Measurements from ENCODE around the gene PSMG3. TPM values are rescaled to one million over a fixed set of nuclear protein-coding genes. Genes with fewer than 3 reads are reported as not detected.

PSMG3 gene
- total and polyA plus RNA-seq, 2 experiments from 2014 or later = 28.3 to 84.8 TPM

DNA sequence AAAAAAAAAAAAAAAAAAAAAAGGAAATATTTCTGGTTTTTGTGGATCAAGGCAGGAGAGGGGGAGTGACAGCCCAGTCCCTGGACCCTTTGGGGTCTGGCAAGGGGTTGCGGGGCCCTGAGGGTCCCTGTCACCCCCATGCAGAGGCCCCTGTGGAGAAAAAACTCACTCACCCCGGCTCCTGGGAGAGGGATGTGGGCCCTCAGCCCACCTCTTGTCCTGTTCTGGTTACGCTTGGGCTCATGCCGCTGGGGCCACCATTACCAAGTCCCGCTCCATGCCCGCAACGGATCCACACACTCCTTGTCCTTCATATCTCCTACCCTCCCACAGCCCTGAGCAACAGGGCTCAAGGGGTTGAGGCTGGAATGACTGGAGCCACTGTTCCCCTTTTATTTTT is 12.8 kb downstream of the PSMG3 start:
- Mint-ChIP-seq H3K4me1 (peaks cover 11% of the 10 kb centered on the region), H3K27ac (no peak overlapping the region), H3K9me3 (no peaks in the 10 kb centered on the region), H3K27me3 (ENCODE audit: insufficient read depth, low read depth, poor library complexity) (peaks cover 6% of the 10 kb centered on the region), H3K4me3 (no peak overlapping the region), H3K36me3 (ENCODE audit: low read depth) (no peaks in the 10 kb centered on the region)
- no peak overlapping the region for H3K4me2 ChIP-seq
- TF ChIP-seq STAT1 (IDR thresholded peaks at IDR 0.05; ENCODE audit: unreplicated experiment) = no peak
- TF ChIP-seq POLR2AphosphoS5 (IDR thresholded peaks at IDR 0.05; ENCODE audit: low read depth) = no peak
- no peak for TF ChIP-seq EZH2phosphoT487 (IDR thresholded peaks at IDR 0.05; ENCODE audit: unreplicated experiment)
- no peak for TF ChIP-seq JUNB (IDR thresholded peaks at IDR 0.05; ENCODE audit: unreplicated experiment)
- H3K36me3 ChIP-seq (ENCODE audit: insufficient read depth) = no peaks in the 10 kb centered on the region
- no peaks in the 10 kb centered on the region for H4K20me1 ChIP-seq (replicated peaks; ENCODE audit: insufficient read depth)
- no peaks in the 10 kb centered on the region for H3K9me2 ChIP-seq (ENCODE audit: insufficient read depth)
- DNase-seq (ENCODE audit: low spot score) = no peak
- no peaks in the 10 kb centered on the region for H3K27me3 ChIP-seq (ENCODE audit: insufficient read depth)
- no peaks in the 10 kb centered on the region for H3F3A ChIP-seq (replicated peaks; ENCODE audit: low read depth)
- no peaks in the 10 kb centered on the region for H3K79me2 ChIP-seq (replicated peaks; ENCODE audit: insufficient read depth)
- ATAC-seq = no peak
- H3K4me1 ChIP-seq (ENCODE audit: insufficient read depth) = peaks cover 9% of the 10 kb centered on the region; the same call in 1 of the 2 replicates
- no peak overlapping the region for H3K27ac ChIP-seq (ENCODE audit: low read depth)
- H2AFZ ChIP-seq = no peak overlapping the region
- H3K4me3 ChIP-seq = no peak overlapping the region

GRCh38 chr7:1555813-1556543 is 13.9 kb downstream of the PSMG3 start, which contains the start of gene TMEM184A:
Gene TMEM184A (minus strand): TSS chr7:1556205. CDS start chr7:1555484, 721 bp downstream.
- H3K27me3 ChIP-seq (ENCODE audit: insufficient read depth) = no peaks in the 10 kb centered on the region
- Mint-ChIP-seq H3K4me3 (no peak within 1 kb of the TSS; the same call in 2 of the 3 replicates), H3K36me3 (ENCODE audit: low read depth) (no peaks in the 10 kb centered on the region), H3K9me3 (no peaks in the 10 kb centered on the region), H3K27me3 (ENCODE audit: insufficient read depth, low read depth, poor library complexity) (peaks cover 6% of the 10 kb centered on the region), H3K27ac (0 out of 2 replicates have a peak within 1 kb of the TSS, but pooled peaks have one; percentile 59), H3K4me1 (peaks cover 11% of the 10 kb centered on the region)
- H3K4me2 ChIP-seq = no peak within 1 kb of the TSS
- no peak within 1 kb of the TSS for H3K4me3 ChIP-seq
- H3K27ac ChIP-seq (ENCODE audit: low read depth) = no peak within 1 kb of the TSS
- H3K9me2 ChIP-seq (ENCODE audit: insufficient read depth) = no peaks in the 10 kb centered on the region
- no peak for TF ChIP-seq JUNB (IDR thresholded peaks at IDR 0.05; ENCODE audit: unreplicated experiment)
- TF ChIP-seq EZH2phosphoT487 (IDR thresholded peaks at IDR 0.05; ENCODE audit: unreplicated experiment) = no peak
- no peak for TF ChIP-seq ZNF462 (CRISPR knock-in tag; IDR thresholded peaks at IDR 0.05)
- TF ChIP-seq, protein P1, sequence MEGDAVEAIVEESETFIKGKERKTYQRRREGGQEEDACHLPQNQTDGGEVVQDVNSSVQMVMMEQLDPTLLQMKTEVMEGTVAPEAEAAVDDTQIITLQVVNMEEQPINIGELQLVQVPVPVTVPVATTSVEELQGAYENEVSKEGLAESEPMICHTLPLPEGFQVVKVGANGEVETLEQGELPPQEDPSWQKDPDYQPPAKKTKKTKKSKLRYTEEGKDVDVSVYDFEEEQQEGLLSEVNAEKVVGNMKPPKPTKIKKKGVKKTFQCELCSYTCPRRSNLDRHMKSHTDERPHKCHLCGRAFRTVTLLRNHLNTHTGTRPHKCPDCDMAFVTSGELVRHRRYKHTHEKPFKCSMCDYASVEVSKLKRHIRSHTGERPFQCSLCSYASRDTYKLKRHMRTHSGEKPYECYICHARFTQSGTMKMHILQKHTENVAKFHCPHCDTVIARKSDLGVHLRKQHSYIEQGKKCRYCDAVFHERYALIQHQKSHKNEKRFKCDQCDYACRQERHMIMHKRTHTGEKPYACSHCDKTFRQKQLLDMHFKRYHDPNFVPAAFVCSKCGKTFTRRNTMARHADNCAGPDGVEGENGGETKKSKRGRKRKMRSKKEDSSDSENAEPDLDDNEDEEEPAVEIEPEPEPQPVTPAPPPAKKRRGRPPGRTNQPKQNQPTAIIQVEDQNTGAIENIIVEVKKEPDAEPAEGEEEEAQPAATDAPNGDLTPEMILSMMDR (conservative IDR thresholded peaks at IDR 0.05; ENCODE audit: low read depth in 2 of 2) = peak; percentile 56 to 85
- TF ChIP-seq ZNF114 (CRISPR knock-in tag; IDR thresholded peaks at IDR 0.05) = no peak
- no peaks in the 10 kb centered on the region for H3F3A ChIP-seq (replicated peaks; ENCODE audit: low read depth)
- H3K79me2 ChIP-seq (replicated peaks; ENCODE audit: insufficient read depth) = no peaks in the 10 kb centered on the region
- ATAC-seq = peak; percentile 82
- H4K20me1 ChIP-seq (replicated peaks; ENCODE audit: insufficient read depth) = no peaks in the 10 kb centered on the region
- H2AFZ ChIP-seq = peak within 1 kb of the TSS; percentile 85
- H3K36me3 ChIP-seq (ENCODE audit: insufficient read depth) = no peaks in the 10 kb centered on the region
- peaks cover 9% of the 10 kb centered on the region; the same call in 1 of the 2 replicates for H3K4me1 ChIP-seq (ENCODE audit: insufficient read depth)
- DNase-seq (ENCODE audit: low spot score) = peak; percentile 81
